ENCODE results near the gene TUBA1B. TPM values are rescaled to one million over a fixed set of nuclear protein-coding genes. Genes with fewer than 3 reads are reported as not detected.

The TUBA1B gene
- total and polyA plus RNA-seq, 4 donors = 125 to 1,268 (median 243) TPM

GRCh38 chr12:49138587-49138986, 7.4 kb upstream of the TUBA1B start:
- DNase-seq (ENCODE audit: low spot score) = no peak
- H3K9ac ChIP-seq (ENCODE audit: low read depth in 1 of 2, low read length in 2 of 2) = no peak overlapping the region
- WGBS = 58% methylated on average over 2 of the region's 2 CpGs
- TF ChIP-seq GABPA (IDR thresholded peaks at IDR 0.05 in 1 of 2, conservative IDR thresholded peaks at IDR 0.05 in 1 of 2) = no peak
- no peak for TF ChIP-seq MAX (IDR thresholded peaks at IDR 0.05)
- no peak for TF ChIP-seq RXRA (IDR thresholded peaks at IDR 0.05)
- TF ChIP-seq TAF1 (conservative IDR thresholded peaks at IDR 0.05) = no peak
- no peak for TF ChIP-seq ATF3 (IDR thresholded peaks at IDR 0.05)
- TF ChIP-seq FOXA2 (IDR thresholded peaks at IDR 0.05) = no peak
- no peak for TF ChIP-seq CTCF (IDR thresholded peaks at IDR 0.05; ENCODE audit: low read depth, low read length, missing input control)
- TF ChIP-seq RAD21 (IDR thresholded peaks at IDR 0.05) = no peak
- TF ChIP-seq REST (IDR thresholded peaks at IDR 0.05) = no peak
- TF ChIP-seq HNF4A (conservative IDR thresholded peaks at IDR 0.05) = no peak
- no peak for TF ChIP-seq ZBTB33 (IDR thresholded peaks at IDR 0.05)
- no peak for TF ChIP-seq HNF4G (IDR thresholded peaks at IDR 0.05)
- no peaks in the 10 kb centered on the region for H3K36me3 ChIP-seq (ENCODE audit: control insufficient read depth in 4 of 4, insufficient read depth in 3 of 4, low read depth in 1 of 4, low read length in 3 of 4)
- H3K27me3 ChIP-seq (ENCODE audit: control insufficient read depth in 4 of 4, insufficient read depth in 4 of 4, low read length in 3 of 4) = no peaks in the 10 kb centered on the region
- no peaks in the 10 kb centered on the region for H3K9me3 ChIP-seq (ENCODE audit: control insufficient read depth in 4 of 4, low read length in 3 of 4)
- H3K4me1 ChIP-seq (ENCODE audit: control insufficient read depth in 4 of 4, insufficient read depth in 4 of 4, low read length in 3 of 4) = no peaks in the 10 kb centered on the region
- no peak overlapping the region for H3K27ac ChIP-seq (ENCODE audit: low read depth in 1 of 2, low read length in 2 of 2)
- no peak overlapping the region for H3K4me3 ChIP-seq (ENCODE audit: low read depth in 1 of 3, low read length in 3 of 3)

- H3K36me3 ChIP-seq (ENCODE audit: control insufficient read depth in 4 of 4, insufficient read depth in 3 of 4, low read depth in 1 of 4, low read length in 3 of 4) = no peaks in the 10 kb centered on the region
- no peak overlapping the region for H3K27ac ChIP-seq (ENCODE audit: low read depth in 1 of 2, low read length in 2 of 2)
- H3K9me3 ChIP-seq (ENCODE audit: control insufficient read depth in 4 of 4, low read length in 3 of 4) = no peaks in the 10 kb centered on the region
- 94% methylated on average over 1 of the region's 1 CpG for WGBS
- H3K4me1 ChIP-seq (ENCODE audit: control insufficient read depth in 4 of 4, insufficient read depth in 4 of 4, low read length in 3 of 4) = no peaks in the 10 kb centered on the region
- no peak overlapping the region for H3K4me3 ChIP-seq (ENCODE audit: low read depth in 1 of 3, low read length in 3 of 3)
- H3K9ac ChIP-seq (ENCODE audit: low read depth in 1 of 2, low read length in 2 of 2) = no peak overlapping the region
- H3K27me3 ChIP-seq (ENCODE audit: control insufficient read depth in 4 of 4, insufficient read depth in 4 of 4, low read length in 3 of 4) = no peaks in the 10 kb centered on the region
- no peak for DNase-seq (ENCODE audit: low spot score)
- TF ChIP-seq GABPA (IDR thresholded peaks at IDR 0.05 in 1 of 2, conservative IDR thresholded peaks at IDR 0.05 in 1 of 2) = no peak
- TF ChIP-seq REST (IDR thresholded peaks at IDR 0.05) = no peak
- TF ChIP-seq HNF4A (conservative IDR thresholded peaks at IDR 0.05) = no peak
- no peak for TF ChIP-seq CTCF (IDR thresholded peaks at IDR 0.05; ENCODE audit: low read depth, low read length, missing input control)
- no peak for TF ChIP-seq EGR1 (IDR thresholded peaks at IDR 0.05; ENCODE audit: low read depth in 2 of 2)
- no peak for TF ChIP-seq ZBTB33 (IDR thresholded peaks at IDR 0.05)
- no peak for TF ChIP-seq SP1 (IDR thresholded peaks at IDR 0.05)
- no peak for TF ChIP-seq FOXA1 (IDR thresholded peaks at IDR 0.05)
These were observed 6.3 kb upstream of the TUBA1B start for GRCh38 chr12:49137476-49137875.
